Esophagus squamous epithelium (tissue), 4 donors: ENCODE measurements around the gene BACH2.

ENCODE experiments used
- POLR2A ChIP-seq, 4 donors: fragments of 450-650 bp; IDR thresholded peaks; one replicate each; pipeline ENCODE4 v1.6.1; 2017; ENCODE audit warnings: antibody characterized with exemption in 4 of 4, mild to moderate bottlenecking in 4 of 4, moderate library complexity in 3 of 4
- TF ChIP-seq, protein P1 (sequence below), 6 experiments: fragments of 450-650 bp in 4 of 6; fragments of 200-600 bp in 2 of 6; sonication (generic) in 2 of 6; IDR thresholded peaks; one replicate each; pipeline ENCODE4 v1.5.1; 2016 to 2019; ENCODE audit warnings: antibody characterized with exemption in 6 of 6, mild to moderate bottlenecking in 4 of 6, moderate library complexity in 4 of 6

DNA sequence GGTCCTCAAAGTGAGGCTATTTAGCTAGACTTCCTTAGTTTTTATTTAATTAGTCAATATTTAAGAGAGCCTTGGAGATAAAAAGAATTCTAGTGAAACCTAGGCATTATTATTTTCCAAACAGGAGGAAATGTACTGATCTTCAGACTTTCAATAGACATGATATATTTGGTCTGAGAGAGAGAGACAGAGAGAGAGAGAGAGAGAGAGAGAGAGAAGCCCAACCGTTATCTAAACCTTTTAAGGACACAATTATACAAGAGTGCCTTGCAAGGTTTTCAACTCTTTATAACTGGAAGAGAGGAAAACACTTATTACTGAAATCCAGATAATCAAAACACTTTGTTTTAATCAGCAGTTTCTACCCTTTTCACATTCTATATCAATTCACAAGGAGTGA is 64.8 kb downstream of the BACH2 start:
- TF ChIP-seq, protein P1, sequence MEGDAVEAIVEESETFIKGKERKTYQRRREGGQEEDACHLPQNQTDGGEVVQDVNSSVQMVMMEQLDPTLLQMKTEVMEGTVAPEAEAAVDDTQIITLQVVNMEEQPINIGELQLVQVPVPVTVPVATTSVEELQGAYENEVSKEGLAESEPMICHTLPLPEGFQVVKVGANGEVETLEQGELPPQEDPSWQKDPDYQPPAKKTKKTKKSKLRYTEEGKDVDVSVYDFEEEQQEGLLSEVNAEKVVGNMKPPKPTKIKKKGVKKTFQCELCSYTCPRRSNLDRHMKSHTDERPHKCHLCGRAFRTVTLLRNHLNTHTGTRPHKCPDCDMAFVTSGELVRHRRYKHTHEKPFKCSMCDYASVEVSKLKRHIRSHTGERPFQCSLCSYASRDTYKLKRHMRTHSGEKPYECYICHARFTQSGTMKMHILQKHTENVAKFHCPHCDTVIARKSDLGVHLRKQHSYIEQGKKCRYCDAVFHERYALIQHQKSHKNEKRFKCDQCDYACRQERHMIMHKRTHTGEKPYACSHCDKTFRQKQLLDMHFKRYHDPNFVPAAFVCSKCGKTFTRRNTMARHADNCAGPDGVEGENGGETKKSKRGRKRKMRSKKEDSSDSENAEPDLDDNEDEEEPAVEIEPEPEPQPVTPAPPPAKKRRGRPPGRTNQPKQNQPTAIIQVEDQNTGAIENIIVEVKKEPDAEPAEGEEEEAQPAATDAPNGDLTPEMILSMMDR (IDR thresholded peaks at IDR 0.05) = no peak
- TF ChIP-seq POLR2A (IDR thresholded peaks at IDR 0.05) = no peak
